Ascending aorta (tissue), 2 donors: ENCODE data around the gene TMEM39A. TPM values are rescaled to one million over a fixed set of nuclear protein-coding genes. Genes with fewer than 3 reads are reported as not detected.

ENCODE experiments used
- DNase-seq, 2 donors: peaks; one replicate each; pipeline ENCODE4 v3.0.0-alpha.2; 2019; ENCODE audit warnings: low spot score in 2 of 2
- H3K27ac ChIP-seq, 2 donors: fragments of 200-600 bp; sonication (generic); one replicate each; pipeline ENCODE4 v1.5.1; 2016 to 2017; ENCODE audit warnings: mild to moderate bottlenecking in 1 of 2
- H3K27me3 ChIP-seq: fragments of 200-600 bp; sonication (generic); one replicate; pipeline ENCODE4 v1.5.1; 2017
- H3K36me3 ChIP-seq, 2 donors: fragments of 200-600 bp; sonication (generic); one replicate each; pipeline ENCODE4 v1.5.1; 2016
- H3K4me1 ChIP-seq, 2 donors: fragments of 200-600 bp; sonication (generic); one replicate each; pipeline ENCODE4 v1.5.1; 2016 to 2017; ENCODE audit warnings: mild to moderate bottlenecking in 1 of 2
- H3K4me3 ChIP-seq, 2 donors: fragments of 200-600 bp; sonication (generic); one replicate each; pipeline ENCODE4 v1.5.1; 2016 to 2017; ENCODE audit warnings: mild to moderate bottlenecking in 1 of 2
- H3K9me3 ChIP-seq, 2 donors: fragments of 200-600 bp; sonication (generic); one replicate each; pipeline ENCODE4 v1.5.1; 2016
- CTCF ChIP-seq, 3 experiments: fragments of 200-600 bp in 2 of 3; fragments of 450-650 bp in 1 of 3; sonication (generic) in 2 of 3; IDR thresholded peaks; one replicate each; pipeline ENCODE4 v1.5.1; 2016 to 2019; ENCODE audit warnings: antibody characterized with exemption in 3 of 3, mild to moderate bottlenecking in 1 of 3, moderate library complexity in 1 of 3
- intact Hi-C: fragments of 100-400 bp; cut with DNase I; formaldehyde crosslinking; loops from one replicate; pipeline ENCODE4 v1.15.1; 2023
- total RNA-seq: library from RNA; depleted of rRNA; stranded (reverse); fragments of >200 nt; gene quantifications from one replicate; pipeline ENCODE4 v1.1.0, GENCODE V29; 2016

Gene TMEM39A
- total RNA-seq, 1 donor from 2014 or later = 115 TPM

DNA sequence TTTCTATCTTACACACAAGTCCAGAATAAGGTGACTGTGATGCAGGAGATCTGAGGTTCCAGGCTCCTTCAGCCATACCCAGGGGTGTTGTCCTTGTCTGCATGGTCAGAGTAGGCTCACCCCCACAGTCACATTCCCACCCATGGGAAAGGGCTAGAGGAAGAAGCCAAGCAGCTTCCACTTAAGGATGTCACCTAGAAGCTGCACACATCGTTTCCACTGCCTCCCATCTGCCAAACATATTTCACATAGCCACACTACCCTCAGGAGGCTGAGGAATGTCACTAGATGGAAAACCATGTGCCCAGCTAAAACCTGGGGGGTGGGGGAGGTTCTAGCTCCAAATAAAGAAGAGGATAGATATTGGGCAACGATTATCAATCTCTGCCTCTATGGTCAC is 58.1 kb downstream of the TMEM39A start:
- Histone ChIP-seq H3K9me3 (no peaks in the 10 kb centered on the region), H3K36me3 (peaks cover 9 to 43% of the 10 kb centered on the region in 2 donors), H3K27me3 (no peaks in the 10 kb centered on the region), H3K4me3 (no peak overlapping the region), H3K27ac (no peak overlapping the region), H3K4me1 (no peaks in the 10 kb centered on the region)
- intact Hi-C loops = no loop called here
- DNase-seq = no peak
- no peak for TF ChIP-seq CTCF (IDR thresholded peaks at IDR 0.05)

GRCh38 chr3:119403201-119403600 is 60.2 kb downstream of the TMEM39A start:
- intact Hi-C loops = no loop called here
- DNase-seq = no peak

DNA sequence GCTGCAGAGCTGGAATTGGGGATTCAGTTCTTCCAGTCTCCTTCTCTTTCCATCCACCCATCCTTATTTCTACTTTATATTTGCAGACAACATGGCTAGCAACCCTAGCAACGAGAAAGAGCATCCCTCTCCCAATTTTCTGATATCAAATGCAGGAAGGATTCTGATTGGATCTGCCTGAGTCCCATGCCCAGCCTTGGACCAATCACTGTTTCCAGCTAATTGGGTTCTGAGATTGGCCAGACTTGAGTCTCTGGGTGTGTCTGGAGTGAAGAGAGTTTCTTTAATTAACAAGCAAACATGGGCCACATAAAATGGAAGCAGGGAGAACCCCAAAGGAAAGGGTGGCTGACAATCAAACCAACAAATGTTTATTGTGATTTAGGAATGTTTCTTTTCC is 60.6 kb downstream of the TMEM39A start:
- DNase-seq = no peak
- intact Hi-C loops = no loop called here
- Histone ChIP-seq H3K9me3 (no peaks in the 10 kb centered on the region), H3K36me3 (peaks cover 17 to 43% of the 10 kb centered on the region in 2 donors), H3K27ac (no peak overlapping the region), H3K4me1 (no peaks in the 10 kb centered on the region), H3K27me3 (no peaks in the 10 kb centered on the region), H3K4me3 (no peak overlapping the region)
- no peak for TF ChIP-seq CTCF (IDR thresholded peaks at IDR 0.05)

More at GRCh38 chr3:119403201-119403600, 60.2 kb downstream of the TMEM39A start:
- H3K27me3 ChIP-seq = no peaks in the 10 kb centered on the region
- H3K36me3 ChIP-seq = peaks cover 17 to 43% of the 10 kb centered on the region in 2 donors
- no peaks in the 10 kb centered on the region for H3K9me3 ChIP-seq
- no peak overlapping the region for H3K4me3 ChIP-seq
- H3K27ac ChIP-seq = no peak overlapping the region
- H3K4me1 ChIP-seq = no peaks in the 10 kb centered on the region
- TF ChIP-seq CTCF (IDR thresholded peaks at IDR 0.05) = no peak

GRCh38 chr3:119401503-119402440 is 61.6 kb downstream of the TMEM39A start:
- TF ChIP-seq CTCF (IDR thresholded peaks at IDR 0.05) = no peak
- H3K36me3 ChIP-seq = peaks cover 17 to 52% of the 10 kb centered on the region in 2 donors
- H3K4me3 ChIP-seq = no peak overlapping the region
- intact Hi-C loops = no loop called here
- no peak for DNase-seq
- no peaks in the 10 kb centered on the region for H3K9me3 ChIP-seq
- no peak overlapping the region for H3K27ac ChIP-seq
- no peaks in the 10 kb centered on the region for H3K27me3 ChIP-seq
- no peaks in the 10 kb centered on the region for H3K4me1 ChIP-seq

- Histone ChIP-seq H3K27ac (no peak overlapping the region), H3K4me3 (no peak overlapping the region), H3K36me3 (peaks cover 17 to 56% of the 10 kb centered on the region in 2 donors), H3K4me1 (no peaks in the 10 kb centered on the region), H3K27me3 (no peaks in the 10 kb centered on the region), H3K9me3 (no peaks in the 10 kb centered on the region)
- DNase-seq = no peak
- intact Hi-C loops = no loop called here
- no peak for TF ChIP-seq CTCF (IDR thresholded peaks at IDR 0.05)
Measured at GRCh38 chr3:119401069-119401468, 62.3 kb downstream of the TMEM39A start.
